Measurements from ENCODE around the gene SRGN.

DNA sequence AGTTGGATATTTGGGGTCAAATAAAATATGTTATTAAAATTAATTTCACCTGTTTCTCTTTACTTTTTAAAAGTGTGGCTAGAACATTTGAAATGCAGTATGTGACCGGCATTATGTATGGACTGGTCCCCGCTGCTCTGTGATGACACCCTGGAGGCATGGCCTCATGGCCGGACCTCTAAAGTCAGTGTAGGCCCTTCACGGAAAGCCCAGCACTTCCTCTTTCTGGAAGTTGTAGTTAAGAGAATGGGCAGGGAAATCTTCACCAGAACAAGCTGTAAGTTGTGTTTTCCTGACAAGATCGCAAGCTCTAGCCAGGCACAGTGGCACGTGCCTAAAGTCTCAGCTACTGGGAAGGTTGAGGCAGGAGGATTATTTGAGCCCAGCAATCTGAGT is 38.3 kb upstream of the SRGN start:
- TF ChIP-seq, protein P1, sequence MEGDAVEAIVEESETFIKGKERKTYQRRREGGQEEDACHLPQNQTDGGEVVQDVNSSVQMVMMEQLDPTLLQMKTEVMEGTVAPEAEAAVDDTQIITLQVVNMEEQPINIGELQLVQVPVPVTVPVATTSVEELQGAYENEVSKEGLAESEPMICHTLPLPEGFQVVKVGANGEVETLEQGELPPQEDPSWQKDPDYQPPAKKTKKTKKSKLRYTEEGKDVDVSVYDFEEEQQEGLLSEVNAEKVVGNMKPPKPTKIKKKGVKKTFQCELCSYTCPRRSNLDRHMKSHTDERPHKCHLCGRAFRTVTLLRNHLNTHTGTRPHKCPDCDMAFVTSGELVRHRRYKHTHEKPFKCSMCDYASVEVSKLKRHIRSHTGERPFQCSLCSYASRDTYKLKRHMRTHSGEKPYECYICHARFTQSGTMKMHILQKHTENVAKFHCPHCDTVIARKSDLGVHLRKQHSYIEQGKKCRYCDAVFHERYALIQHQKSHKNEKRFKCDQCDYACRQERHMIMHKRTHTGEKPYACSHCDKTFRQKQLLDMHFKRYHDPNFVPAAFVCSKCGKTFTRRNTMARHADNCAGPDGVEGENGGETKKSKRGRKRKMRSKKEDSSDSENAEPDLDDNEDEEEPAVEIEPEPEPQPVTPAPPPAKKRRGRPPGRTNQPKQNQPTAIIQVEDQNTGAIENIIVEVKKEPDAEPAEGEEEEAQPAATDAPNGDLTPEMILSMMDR (IDR thresholded peaks at IDR 0.05; ENCODE audit: poor library complexity, severe bottlenecking) = no peak
- no peak for TF ChIP-seq MXI1 (conservative IDR thresholded peaks at IDR 0.05; ENCODE audit: poor library complexity, severe bottlenecking)
- TF ChIP-seq POLR2AphosphoS5 (IDR thresholded peaks at IDR 0.05) = no peak
- no peak for TF ChIP-seq TAF1 (IDR thresholded peaks at IDR 0.05; ENCODE audit: low read depth)
- TF ChIP-seq, protein P2, sequence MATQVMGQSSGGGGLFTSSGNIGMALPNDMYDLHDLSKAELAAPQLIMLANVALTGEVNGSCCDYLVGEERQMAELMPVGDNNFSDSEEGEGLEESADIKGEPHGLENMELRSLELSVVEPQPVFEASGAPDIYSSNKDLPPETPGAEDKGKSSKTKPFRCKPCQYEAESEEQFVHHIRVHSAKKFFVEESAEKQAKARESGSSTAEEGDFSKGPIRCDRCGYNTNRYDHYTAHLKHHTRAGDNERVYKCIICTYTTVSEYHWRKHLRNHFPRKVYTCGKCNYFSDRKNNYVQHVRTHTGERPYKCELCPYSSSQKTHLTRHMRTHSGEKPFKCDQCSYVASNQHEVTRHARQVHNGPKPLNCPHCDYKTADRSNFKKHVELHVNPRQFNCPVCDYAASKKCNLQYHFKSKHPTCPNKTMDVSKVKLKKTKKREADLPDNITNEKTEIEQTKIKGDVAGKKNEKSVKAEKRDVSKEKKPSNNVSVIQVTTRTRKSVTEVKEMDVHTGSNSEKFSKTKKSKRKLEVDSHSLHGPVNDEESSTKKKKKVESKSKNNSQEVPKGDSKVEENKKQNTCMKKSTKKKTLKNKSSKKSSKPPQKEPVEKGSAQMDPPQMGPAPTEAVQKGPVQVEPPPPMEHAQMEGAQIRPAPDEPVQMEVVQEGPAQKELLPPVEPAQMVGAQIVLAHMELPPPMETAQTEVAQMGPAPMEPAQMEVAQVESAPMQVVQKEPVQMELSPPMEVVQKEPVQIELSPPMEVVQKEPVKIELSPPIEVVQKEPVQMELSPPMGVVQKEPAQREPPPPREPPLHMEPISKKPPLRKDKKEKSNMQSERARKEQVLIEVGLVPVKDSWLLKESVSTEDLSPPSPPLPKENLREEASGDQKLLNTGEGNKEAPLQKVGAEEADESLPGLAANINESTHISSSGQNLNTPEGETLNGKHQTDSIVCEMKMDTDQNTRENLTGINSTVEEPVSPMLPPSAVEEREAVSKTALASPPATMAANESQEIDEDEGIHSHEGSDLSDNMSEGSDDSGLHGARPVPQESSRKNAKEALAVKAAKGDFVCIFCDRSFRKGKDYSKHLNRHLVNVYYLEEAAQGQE (IDR thresholded peaks at IDR 0.05; ENCODE audit: borderline replicate concordance) = no peak

Measured in neural cell (in vitro differentiated cells).